ENCODE measurements around the gene P2RY14.

P2RY14 gene

GRCh38 chr3:151278230-151278629 is at the start of gene P2RY14:
Gene P2RY14 (minus strand): TSS chr3:151278542. CDS start chr3:151214316, 64,226 bp downstream.
- FAIRE-seq: no peak

GRCh38 chr3:151327571-151328198 is 49.3 kb upstream of the P2RY14 start:
- FAIRE-seq: peak; percentile 91

GRCh38 chr3:151322511-151322910 is 44.2 kb upstream of the P2RY14 start:
- no peak for FAIRE-seq

- FAIRE-seq: no peak
Measured at GRCh38 chr3:151321526-151321925, 43.2 kb upstream of the P2RY14 start.

- FAIRE-seq: no peak
Measured at GRCh38 chr3:151320131-151320530, 41.8 kb upstream of the P2RY14 start.

GRCh38 chr3:151319628-151320027 is 41.3 kb upstream of the P2RY14 start:
- no peak for FAIRE-seq

GRCh38 chr3:151318991-151319390 is 40.6 kb upstream of the P2RY14 start:
- no peak for FAIRE-seq

- no peak for FAIRE-seq
Measured at GRCh38 chr3:151318313-151318712, 40.0 kb upstream of the P2RY14 start.

- no peak for FAIRE-seq
Measured at GRCh38 chr3:151316267-151316991, 38.1 kb upstream of the P2RY14 start, which contains the start of gene GPR87. Gene GPR87 (minus strand): TSS chr3:151316820. CDS start chr3:151300100, 16,720 bp downstream.

- no peak for FAIRE-seq
Measured at GRCh38 chr3:151315846-151316245, 37.5 kb upstream of the P2RY14 start.

- no peak for FAIRE-seq
Measured at GRCh38 chr3:151315136-151315535, 36.8 kb upstream of the P2RY14 start.

GRCh38 chr3:151314593-151314992 is 36.3 kb upstream of the P2RY14 start:
- no peak for FAIRE-seq

GRCh38 chr3:151314137-151314536 is 35.8 kb upstream of the P2RY14 start:
- no peak for FAIRE-seq

GRCh38 chr3:151312972-151313371 is 34.6 kb upstream of the P2RY14 start:
- FAIRE-seq: no peak

GRCh38 chr3:151309566-151309965 is 31.2 kb upstream of the P2RY14 start:
- FAIRE-seq: no peak

GRCh38 chr3:151307583-151308488 is 29.5 kb upstream of the P2RY14 start:
- FAIRE-seq: no peak

GRCh38 chr3:151307131-151307530 is 28.8 kb upstream of the P2RY14 start:
- FAIRE-seq: no peak

GRCh38 chr3:151306168-151306810 is 27.9 kb upstream of the P2RY14 start:
- FAIRE-seq: no peak

- FAIRE-seq: no peak
Measured at GRCh38 chr3:151305775-151306151, 27.4 kb upstream of the P2RY14 start.

GRCh38 chr3:151305060-151305774 is 26.9 kb upstream of the P2RY14 start:
- no peak for FAIRE-seq

- no peak for FAIRE-seq
Measured at GRCh38 chr3:151303751-151304150, 25.4 kb upstream of the P2RY14 start.

- FAIRE-seq: no peak
Measured at GRCh38 chr3:151301787-151302186, 23.4 kb upstream of the P2RY14 start.
